Endothelial cell of umbilical vein (primary cell): ENCODE measurements around the gene EIF3K. TPM values are rescaled to one million over a fixed set of nuclear protein-coding genes. Genes with fewer than 3 reads are reported as not detected.

Source experiments
- BruUV-seq: library from RNA; stranded (reverse); fragments of 400-500 nt; replicated peaks from 2 replicates; lab custom pipeline; 2021; lab: Mats Ljungman, UMichigan
- CTCF ChIA-PET: fragments of 300-600, 350-600 bp; sonication (Branson Sonifier 250); formaldehyde crosslinking; loops from one replicate; lab custom pipeline; 2021; ENCODE audit warnings: antibody characterized with exemption, inconsistent platforms; lab: Charles Lee
- POLR2A ChIA-PET: fragments of 300-600, 350-600 bp; sonication (Branson Sonifier 250); formaldehyde crosslinking; loops from one replicate; lab custom pipeline; 2021; ENCODE audit warnings: antibody characterized with exemption, inconsistent platforms; lab: Charles Lee
- DNase-seq: peaks from one replicate; pipeline ENCODE4 v3.0.0-alpha.2; 2011; ENCODE audit warnings: low read depth, low spot score
- FAIRE-seq: peaks from 2 replicates; lab custom pipeline; 2011; peaks lifted over from hg19 to GRCh38; lab: Jason Lieb, UNC
- H2AFZ ChIP-seq: 2 replicates; pipeline ENCODE4 v1.6.0; 2012; ENCODE audit warnings: low read depth, low read length, control low read depth, inconsistent platforms
- H3K27ac ChIP-seq: 2 replicates; pipeline ENCODE4 v1.5.1; 2011; ENCODE audit warnings: low read depth, mild to moderate bottlenecking, control low read depth, low read length, moderate library complexity; ENCODE audit not compliant: insufficient read depth
- H3K27me3 ChIP-seq, 2 experiments: 2 replicates each; pipeline versions ENCODE4 v1.6.0 to v1.6.1; 2011; ENCODE audit warnings: low read length in 2 of 2, mixed read lengths in 1 of 2; ENCODE audit not compliant: control insufficient read depth in 2 of 2, insufficient read depth in 2 of 2
- H3K36me3 ChIP-seq, 2 experiments: 2 replicates in 1 of 2; 3 replicates in 1 of 2; pipeline ENCODE4 v1.5.1; 2011; ENCODE audit warnings: low read length in 2 of 2, mild to moderate bottlenecking in 1 of 2, moderate library complexity in 1 of 2; ENCODE audit not compliant: control insufficient read depth in 2 of 2, insufficient read depth in 2 of 2; ENCODE audit errors: extremely low read depth in 1 of 2
- H3K4me1 ChIP-seq: 3 replicates; pipeline ENCODE4 v1.5.1; 2011; ENCODE audit warnings: mild to moderate bottlenecking, low read length; ENCODE audit not compliant: control insufficient read depth, insufficient read depth; ENCODE audit errors: extremely low read depth
- H3K4me2 ChIP-seq: 2 replicates; pipeline ENCODE4 v1.6.1; 2011; ENCODE audit warnings: low read length, control low read depth, mixed read lengths; ENCODE audit not compliant: insufficient read depth
- H3K4me3 ChIP-seq, 3 experiments: fragments of 200-600 bp in 1 of 3; sonication (generic), shearing (Covaris generic) in 1 of 3; replicated peaks in 1 of 3; 2 replicates each; pipeline ENCODE4 v1.5.1; 2011 to 2016; ENCODE audit warnings: control low read depth in 3 of 3, low read length in 3 of 3, mild to moderate bottlenecking in 2 of 3, inconsistent platforms in 1 of 3, low read depth in 1 of 3, moderate library complexity in 1 of 3; ENCODE audit not compliant: insufficient read depth in 1 of 3
- H3K79me2 ChIP-seq: 2 replicates; pipeline ENCODE4 v1.6.0; 2012; ENCODE audit warnings: low read length, inconsistent platforms; ENCODE audit not compliant: control insufficient read depth, insufficient read depth
- H3K9ac ChIP-seq: replicated peaks from 2 replicates; pipeline ENCODE3; 2011; ENCODE audit warnings: low read length, control low read depth; ENCODE audit not compliant: insufficient read depth; ENCODE audit errors: extremely low read depth
- H3K9me1 ChIP-seq: replicated peaks from 3 replicates; pipeline ENCODE4 v1.6.0; 2011; ENCODE audit warnings: mild to moderate bottlenecking, low read length; ENCODE audit not compliant: control insufficient read depth, insufficient read depth; ENCODE audit errors: extremely low read depth
- H3K9me3 ChIP-seq: replicated peaks from 2 replicates; pipeline ENCODE4 v1.5.1; 2012; ENCODE audit warnings: low read length, inconsistent platforms; ENCODE audit not compliant: control insufficient read depth, insufficient read depth
- H4K20me1 ChIP-seq: replicated peaks from 2 replicates; pipeline ENCODE3; 2011; ENCODE audit warnings: mild to moderate bottlenecking, low read length; ENCODE audit not compliant: control insufficient read depth, insufficient read depth; ENCODE audit errors: extremely low read depth
- CTCF ChIP-seq, 2 donors: IDR thresholded peaks; 1 replicate in 1 of 2; 2 replicates in 1 of 2; pipeline ENCODE4 v1.5.1; 2011; ENCODE audit warnings: low read length in 2 of 2, mild to moderate bottlenecking in 2 of 2, moderate library complexity in 2 of 2, control low read depth in 1 of 2, inconsistent platforms in 1 of 2, low read depth in 1 of 2; ENCODE audit not compliant: insufficient read depth in 1 of 2; ENCODE audit errors: extremely low read depth in 1 of 2
- EZH2 ChIP-seq: IDR thresholded peaks from 2 replicates; pipeline ENCODE4 v1.6.1; 2012; ENCODE audit warnings: borderline replicate concordance, low read depth, mild to moderate bottlenecking, moderate library complexity, low read length, inconsistent platforms; ENCODE audit not compliant: severe bottlenecking
- FOS ChIP-seq: IDR thresholded peaks from 2 replicates; pipeline ENCODE4 v1.6.1; 2011; ENCODE audit warnings: mild to moderate bottlenecking, low read length, moderate library complexity, borderline replicate concordance; ENCODE audit not compliant: insufficient read depth
- GATA2 ChIP-seq: IDR thresholded peaks from 2 replicates; pipeline ENCODE4 v1.7.0; 2011; ENCODE audit warnings: low read depth, mild to moderate bottlenecking, moderate library complexity, mixed read lengths, low read length; ENCODE audit not compliant: insufficient read length, insufficient read depth
- JUN ChIP-seq: IDR thresholded peaks from 2 replicates; pipeline ENCODE4 v1.6.1; 2011; ENCODE audit warnings: borderline replicate concordance, low read depth; ENCODE audit not compliant: insufficient read length, insufficient read depth
- MAX ChIP-seq: IDR thresholded peaks from 2 replicates; pipeline ENCODE4 v1.6.1; 2011; ENCODE audit not compliant: insufficient read depth, insufficient read length
- MYC ChIP-seq: IDR thresholded peaks from one replicate; pipeline ENCODE4 v1.6.1; 2011; ENCODE audit warnings: mild to moderate bottlenecking, low read depth, low read length
- POLR2A ChIP-seq: IDR thresholded peaks from 2 replicates; pipeline ENCODE4 v1.6.1; 2012; ENCODE audit warnings: low read depth, mild to moderate bottlenecking, control low read depth, low read length
- POLR2AphosphoS5 ChIP-seq: IDR thresholded peaks from 2 replicates; pipeline ENCODE4 v1.6.1; 2012; ENCODE audit warnings: low read depth, mild to moderate bottlenecking, control low read depth, low read length, moderate library complexity; ENCODE audit not compliant: insufficient read depth
- dilution Hi-C: fragments of 300-500 bp; cut with MboI; formaldehyde crosslinking; loops from one replicate; pipeline ENCODE4 v1.15.0; 2019; ENCODE audit warnings: low sequenced_read_pairs; ENCODE audit not compliant: extremely low pct_ligation_motif_present
- intact Hi-C: fragments of 100-400 bp; cut with micrococcal nuclease; formaldehyde crosslinking; loops from one replicate; pipeline ENCODE4 v1.10.0; 2022
- polyA plus RNA-seq, 4 experiments: library from polyadenylated mRNA; depleted of rRNA in 3 of 4; stranded (reverse) in 3 of 4; unstranded in 1 of 4; fragments of >200 nt; gene quantifications; 2 replicates each; pipeline versions ENCODE4 v1.2.1 to v1.2.3, GENCODE V29; 2011 to 2012; ENCODE audit warnings: missing spikeins in 1 of 4
- total RNA-seq: library from RNA; stranded (reverse); gene quantifications from 2 replicates; pipeline ENCODE4 v1.2.3, GENCODE V29; 2021

Gene EIF3K
- total and polyA plus RNA-seq, 2 donors (not counting 3 experiments of a cell fraction or from before 2014, with no cell fraction given) = 267 to 584 TPM

- BruUV-seq = no TSS peak
- Histone ChIP-seq H3K36me3 (peaks cover 0 to 3% of the 10 kb centered on the region in 2 experiments), H3K79me2 (peaks cover 97% of the 10 kb centered on the region), H4K20me1 (no peaks in the 10 kb centered on the region), H2AFZ (no peak overlapping the region), H3K9me3 (no peaks in the 10 kb centered on the region), H3K27me3 (no peaks in the 10 kb centered on the region), H3K4me3 (no peak overlapping the region), H3K4me1 (peaks cover 72% of the 10 kb centered on the region), H3K9ac (no peak overlapping the region), H3K4me2 (no peak overlapping the region), H3K9me1 (no peaks in the 10 kb centered on the region), H3K27ac (no peak overlapping the region)
- CTCF ChIA-PET = interaction anchor here (0.6 to 1.4 kb wide), 3 partner anchors 10 to 20 kb away, joined by 3 to 5 read pairs (median 3); no protein-coding TSS in a partner anchor
- dilution Hi-C loops = no loop called here
- DNase-seq = no peak
- intact Hi-C loops = no loop called here
- TF ChIP-seq FOS = no peak
- no peak for TF ChIP-seq MYC
- TF ChIP-seq POLR2AphosphoS5 = no peak
- TF ChIP-seq MAX = no peak
- TF ChIP-seq POLR2A = no peak
- no peak for TF ChIP-seq EZH2
- TF ChIP-seq GATA2 = no peak
- no peak for TF ChIP-seq CTCF (IDR thresholded peaks at IDR 0.05; ENCODE audit: extremely low read depth in 1 of 2, insufficient read depth in 1 of 2, low read depth in 1 of 2, low read length in 2 of 2)
- no peak for TF ChIP-seq JUN
- POLR2A ChIA-PET = no interaction called here
- no peak for FAIRE-seq
Measured at GRCh38 chr19:38661136-38661535, 42.1 kb downstream of the EIF3K start.
